Measurements from ENCODE around the gene SGIP1. TPM values are rescaled to one million over a fixed set of nuclear protein-coding genes. Genes with fewer than 3 reads are reported as not detected.

SGIP1 gene
- polyA plus RNA-seq, 1 donor = 15.2 TPM

DNA sequence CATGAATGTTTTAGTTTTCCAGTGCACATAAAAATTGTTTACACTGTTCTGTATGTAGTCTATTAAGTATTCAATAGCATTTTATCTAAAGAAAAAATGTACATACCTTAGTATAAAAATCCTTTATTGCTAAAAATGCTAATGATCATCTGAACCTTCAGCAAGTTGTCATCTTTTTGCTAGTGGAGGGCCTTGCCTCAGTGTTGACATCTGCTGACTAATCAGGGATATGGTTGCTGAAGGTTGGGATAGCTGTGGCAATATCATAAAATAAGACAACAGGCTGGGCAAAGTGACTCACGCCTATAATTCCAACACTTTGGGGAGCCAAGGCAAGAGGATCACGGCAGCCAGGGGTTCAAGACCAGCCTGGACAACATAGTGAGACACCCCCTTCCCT lies 227.3 kb downstream of the SGIP1 start:
- H3K4me1 ChIP-seq (ENCODE audit: control insufficient read depth, insufficient read depth, low read length) = no peaks in the 10 kb centered on the region
- WGBS (ENCODE audit: insufficient coverage, low lambda C conversion rate) = no CpG with 5 or more reads among the region's 2 CpGs
- no peak for DNase-seq
- no peaks in the 10 kb centered on the region for H3K36me3 ChIP-seq (ENCODE audit: control insufficient read depth, insufficient read depth, low read length)
- H3K27ac ChIP-seq (ENCODE audit: low read length) = no peak overlapping the region
- H3K4me3 ChIP-seq (ENCODE audit: low read length) = no peak overlapping the region
- H3K27me3 ChIP-seq (ENCODE audit: control insufficient read depth, insufficient read depth, low read length) = peaks cover 3% of the 10 kb centered on the region
- H3K9me3 ChIP-seq (ENCODE audit: control insufficient read depth, low read depth, low read length) = no peaks in the 10 kb centered on the region

DNA sequence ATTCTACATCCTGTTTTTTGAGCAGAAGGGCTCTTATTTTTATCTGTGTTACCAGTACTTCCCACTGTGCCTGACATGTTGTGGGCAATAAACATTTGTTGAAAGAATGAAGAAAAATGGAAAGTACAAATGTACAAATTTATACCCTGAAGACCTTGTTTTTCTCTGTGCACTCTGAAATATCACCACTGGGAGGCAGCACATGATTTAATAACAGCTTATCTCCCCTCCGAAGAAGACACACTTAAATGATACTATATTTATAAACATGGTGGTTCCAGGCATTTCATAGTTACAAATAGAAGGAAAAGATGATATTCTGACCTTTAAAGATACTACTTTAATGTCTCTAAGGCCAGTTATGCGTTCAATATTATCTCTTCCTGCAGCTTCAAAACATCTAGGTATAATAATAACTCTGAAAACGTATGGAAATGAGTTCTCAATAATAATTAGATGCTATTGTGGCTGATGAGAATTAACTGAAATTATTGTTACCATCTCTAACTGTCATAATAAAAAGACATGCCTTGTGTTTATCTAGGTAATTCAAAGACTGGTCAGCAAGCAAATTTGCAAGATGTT lies 231.1 kb downstream of the SGIP1 start:
- Histone ChIP-seq H3K4me3 (ENCODE audit: low read length) (no peak overlapping the region), H3K36me3 (ENCODE audit: control insufficient read depth, insufficient read depth, low read length) (no peaks in the 10 kb centered on the region), H3K27me3 (ENCODE audit: control insufficient read depth, insufficient read depth, low read length) (no peaks in the 10 kb centered on the region), H3K4me1 (ENCODE audit: control insufficient read depth, insufficient read depth, low read length) (peaks cover 7% of the 10 kb centered on the region), H3K9me3 (ENCODE audit: control insufficient read depth, low read depth, low read length) (no peaks in the 10 kb centered on the region), H3K27ac (ENCODE audit: low read length) (no peak overlapping the region)
- DNase-seq = peak; percentile 27 to 36
- WGBS (ENCODE audit: insufficient coverage, low lambda C conversion rate) = 21% methylated on average over 2 of the region's 3 CpGs

DNA sequence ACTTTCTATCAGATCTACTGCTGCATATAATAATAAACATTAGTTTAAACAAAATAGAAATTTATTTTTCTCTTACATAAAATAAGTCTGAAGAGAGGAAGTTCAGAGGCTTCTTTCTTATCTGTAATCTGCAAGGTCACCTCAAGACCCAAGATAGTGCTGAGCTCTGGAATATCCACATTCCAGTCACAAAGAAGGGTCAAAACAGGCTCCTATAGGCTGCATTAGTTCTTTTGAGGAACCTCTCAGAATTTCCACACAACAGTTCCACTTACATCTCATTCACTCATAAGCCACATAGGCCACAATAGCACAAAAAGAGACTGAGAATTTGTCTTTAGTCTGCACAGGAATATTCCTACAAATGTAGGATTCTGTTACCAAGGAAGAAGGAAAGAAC lies 233.7 kb downstream of the SGIP1 start:
- peaks cover 7% of the 10 kb centered on the region for H3K4me1 ChIP-seq (ENCODE audit: control insufficient read depth, insufficient read depth, low read length)
- no peaks in the 10 kb centered on the region for H3K9me3 ChIP-seq (ENCODE audit: control insufficient read depth, low read depth, low read length)
- H3K27ac ChIP-seq (ENCODE audit: low read length) = no peak overlapping the region
- no peak for DNase-seq
- H3K4me3 ChIP-seq (ENCODE audit: low read length) = no peak overlapping the region
- H3K27me3 ChIP-seq (ENCODE audit: control insufficient read depth, insufficient read depth, low read length) = no peaks in the 10 kb centered on the region
- H3K36me3 ChIP-seq (ENCODE audit: control insufficient read depth, insufficient read depth, low read length) = no peaks in the 10 kb centered on the region

DNA sequence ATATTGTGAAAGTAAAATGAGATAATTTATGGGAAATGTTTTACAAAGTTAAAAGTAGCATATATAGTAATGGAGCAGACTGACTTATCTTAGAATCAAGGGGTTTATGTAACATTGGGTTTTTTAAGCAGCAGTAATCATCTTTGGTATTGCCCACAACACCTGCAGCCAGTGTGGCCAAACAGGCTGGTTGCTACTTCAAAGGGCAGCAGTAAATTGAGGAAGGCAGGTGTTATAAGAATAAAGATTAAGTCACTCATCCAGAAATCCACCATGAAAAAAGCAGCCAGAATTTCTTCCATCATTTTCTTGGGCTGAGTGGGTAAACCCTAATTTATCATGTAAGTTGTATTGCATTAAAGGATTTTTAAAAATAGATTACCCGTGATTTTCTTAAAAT lies 235.0 kb downstream of the SGIP1 start:
- H3K4me1 ChIP-seq (ENCODE audit: control insufficient read depth, insufficient read depth, low read length) = peaks cover 7% of the 10 kb centered on the region
- 100% methylated on average over 1 of the region's 1 CpG for WGBS (ENCODE audit: insufficient coverage, low lambda C conversion rate)
- no peaks in the 10 kb centered on the region for H3K27me3 ChIP-seq (ENCODE audit: control insufficient read depth, insufficient read depth, low read length)
- H3K36me3 ChIP-seq (ENCODE audit: control insufficient read depth, insufficient read depth, low read length) = no peaks in the 10 kb centered on the region
- no peak for DNase-seq
- no peak overlapping the region for H3K27ac ChIP-seq (ENCODE audit: low read length)
- no peaks in the 10 kb centered on the region for H3K9me3 ChIP-seq (ENCODE audit: control insufficient read depth, low read depth, low read length)
- H3K4me3 ChIP-seq (ENCODE audit: low read length) = no peak overlapping the region

DNA sequence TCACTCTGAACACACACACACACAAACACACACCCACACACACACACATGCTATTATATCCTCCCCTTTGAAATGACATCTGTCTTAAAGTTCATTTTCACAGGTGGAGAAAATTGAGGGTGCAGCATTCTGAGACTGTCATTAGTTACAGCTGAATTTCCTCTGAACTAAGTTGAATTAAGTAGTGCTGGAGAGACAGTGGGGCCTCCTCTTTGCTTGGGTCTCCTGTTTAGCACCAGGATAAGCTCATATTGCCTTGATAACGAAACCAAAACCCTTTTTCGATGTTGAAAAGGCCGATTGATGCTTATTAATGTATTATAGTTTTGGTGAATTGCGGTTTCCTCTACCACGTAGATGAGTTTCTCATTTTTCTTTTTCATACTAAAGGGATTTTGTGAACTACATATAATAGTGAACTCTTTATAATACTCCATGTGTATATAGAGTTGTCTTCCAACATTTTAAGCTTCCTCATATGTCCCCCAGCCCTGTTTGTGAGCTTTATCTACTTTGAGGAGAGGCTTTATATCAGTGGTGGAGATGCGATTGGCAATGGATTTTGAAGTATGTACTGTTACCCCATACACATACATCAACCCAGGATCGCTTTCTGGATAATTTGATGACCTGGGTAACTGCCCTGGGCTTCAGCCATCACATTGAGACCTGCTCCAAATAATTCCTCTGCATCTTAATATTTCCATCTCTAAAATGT lies 235.7 kb downstream of the SGIP1 start:
- no peak for DNase-seq
- 100% methylated on average over 1 of the region's 7 CpGs for WGBS (ENCODE audit: insufficient coverage, low lambda C conversion rate)
- Histone ChIP-seq H3K4me3 (ENCODE audit: low read length) (no peak overlapping the region), H3K27me3 (ENCODE audit: control insufficient read depth, insufficient read depth, low read length) (no peaks in the 10 kb centered on the region), H3K4me1 (ENCODE audit: control insufficient read depth, insufficient read depth, low read length) (peaks cover 7% of the 10 kb centered on the region), H3K36me3 (ENCODE audit: control insufficient read depth, insufficient read depth, low read length) (no peaks in the 10 kb centered on the region), H3K9me3 (ENCODE audit: control insufficient read depth, low read depth, low read length) (no peaks in the 10 kb centered on the region), H3K27ac (ENCODE audit: low read length) (no peak overlapping the region)

DNA sequence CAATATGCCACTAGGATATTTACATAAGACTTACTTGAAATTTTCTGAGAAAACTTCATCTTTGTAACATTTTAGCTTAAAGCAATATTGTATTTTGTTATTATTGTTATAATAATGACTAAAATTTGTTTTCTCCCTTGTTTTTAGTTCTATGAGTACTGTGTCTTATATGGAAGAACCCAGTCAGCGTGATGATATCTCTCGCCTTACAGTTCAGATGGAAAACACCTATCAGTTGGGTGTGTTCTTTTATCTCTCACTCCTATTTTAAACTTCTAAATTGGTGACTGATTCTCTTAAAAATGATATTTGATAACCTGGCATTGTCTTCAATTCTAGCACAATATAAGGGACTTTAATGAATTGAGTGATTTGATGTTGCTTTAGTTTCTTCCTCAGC lies 236.3 kb downstream of the SGIP1 start:
- no peak for DNase-seq
- H3K27ac ChIP-seq (ENCODE audit: low read length) = no peak overlapping the region
- H3K4me3 ChIP-seq (ENCODE audit: low read length) = no peak overlapping the region
- peaks cover 7% of the 10 kb centered on the region for H3K4me1 ChIP-seq (ENCODE audit: control insufficient read depth, insufficient read depth, low read length)
- no peaks in the 10 kb centered on the region for H3K27me3 ChIP-seq (ENCODE audit: control insufficient read depth, insufficient read depth, low read length)
- no peaks in the 10 kb centered on the region for H3K36me3 ChIP-seq (ENCODE audit: control insufficient read depth, insufficient read depth, low read length)
- 69% methylated on average over 2 of the region's 2 CpGs for WGBS (ENCODE audit: insufficient coverage, low lambda C conversion rate)
- H3K9me3 ChIP-seq (ENCODE audit: control insufficient read depth, low read depth, low read length) = no peaks in the 10 kb centered on the region

DNA sequence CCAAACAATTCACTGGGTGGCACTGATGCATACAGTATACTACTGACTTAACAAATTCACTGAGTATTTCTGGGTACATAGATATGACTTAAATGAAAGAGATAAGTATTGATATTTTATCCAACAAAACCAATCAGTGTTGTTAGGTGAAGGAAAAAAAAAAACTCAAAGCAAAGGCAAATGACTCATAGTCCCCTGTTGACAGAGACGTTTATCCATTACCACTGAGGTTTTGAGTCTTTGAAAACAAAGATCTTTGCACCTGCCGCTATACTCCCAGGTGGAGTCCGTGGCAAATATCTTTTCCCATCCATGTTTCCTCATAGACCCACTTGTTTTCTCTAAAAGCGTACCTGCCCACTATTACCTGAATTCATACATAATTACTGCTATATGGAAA lies 236.7 kb downstream of the SGIP1 start:
- Histone ChIP-seq H3K36me3 (ENCODE audit: control insufficient read depth, insufficient read depth, low read length) (no peaks in the 10 kb centered on the region), H3K4me3 (ENCODE audit: low read length) (no peak overlapping the region), H3K4me1 (ENCODE audit: control insufficient read depth, insufficient read depth, low read length) (peaks cover 7% of the 10 kb centered on the region), H3K27ac (ENCODE audit: low read length) (no peak overlapping the region), H3K9me3 (ENCODE audit: control insufficient read depth, low read depth, low read length) (no peaks in the 10 kb centered on the region), H3K27me3 (ENCODE audit: control insufficient read depth, insufficient read depth, low read length) (no peaks in the 10 kb centered on the region)
- 40% methylated on average over 1 of the region's 4 CpGs for WGBS (ENCODE audit: insufficient coverage, low lambda C conversion rate)
- no peak for DNase-seq

DNA sequence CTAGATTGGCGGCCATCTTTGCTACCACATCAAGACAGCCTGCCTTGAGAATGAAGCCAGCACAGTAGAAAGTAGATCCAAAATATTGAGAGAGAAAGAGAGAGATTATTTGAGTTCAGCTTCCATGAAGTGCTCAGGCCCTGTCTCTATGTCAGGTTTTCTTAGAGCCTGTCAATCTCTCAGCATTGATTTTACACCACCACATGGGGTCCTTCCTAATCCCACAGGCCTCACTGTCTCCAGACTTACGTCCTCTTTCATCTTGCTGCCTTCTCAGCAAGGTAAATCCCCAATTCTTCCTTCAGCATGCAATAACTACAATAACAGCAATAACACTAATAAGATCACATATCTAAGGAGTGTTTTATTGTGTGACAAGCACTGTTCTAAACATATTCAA lies 239.3 kb downstream of the SGIP1 start:
- no peak for DNase-seq
- H3K27ac ChIP-seq (ENCODE audit: low read length) = no peak overlapping the region
- H3K9me3 ChIP-seq (ENCODE audit: control insufficient read depth, low read depth, low read length) = no peaks in the 10 kb centered on the region
- WGBS (ENCODE audit: insufficient coverage, low lambda C conversion rate) = 100% methylated on average over 1 of the region's 2 CpGs
- no peaks in the 10 kb centered on the region for H3K4me1 ChIP-seq (ENCODE audit: control insufficient read depth, insufficient read depth, low read length)
- no peaks in the 10 kb centered on the region for H3K27me3 ChIP-seq (ENCODE audit: control insufficient read depth, insufficient read depth, low read length)
- H3K36me3 ChIP-seq (ENCODE audit: control insufficient read depth, insufficient read depth, low read length) = no peaks in the 10 kb centered on the region
- H3K4me3 ChIP-seq (ENCODE audit: low read length) = no peak overlapping the region

DNA sequence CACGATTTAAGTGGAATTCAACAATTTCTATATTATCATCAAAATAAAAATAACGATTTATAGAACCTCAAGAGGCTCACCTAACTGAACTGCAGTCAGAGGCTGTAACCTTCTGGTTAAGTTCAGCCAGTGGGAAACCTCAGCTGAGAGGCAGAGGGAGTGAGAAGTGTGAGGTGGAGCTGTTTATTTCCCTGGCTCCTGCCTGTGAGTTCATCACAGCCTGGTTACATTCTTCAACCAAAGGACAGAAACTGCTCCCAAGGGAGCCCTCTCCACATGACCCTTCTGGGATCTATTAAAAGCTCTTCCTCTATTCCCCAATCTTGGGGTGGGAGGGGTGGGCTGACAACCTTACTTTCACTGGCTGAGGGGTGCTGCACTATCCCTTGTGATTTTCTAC lies 240.5 kb downstream of the SGIP1 start:
- no peaks in the 10 kb centered on the region for H3K4me1 ChIP-seq (ENCODE audit: control insufficient read depth, insufficient read depth, low read length)
- WGBS (ENCODE audit: insufficient coverage, low lambda C conversion rate) = no CpG with 5 or more reads among the region's 2 CpGs
- no peaks in the 10 kb centered on the region for H3K36me3 ChIP-seq (ENCODE audit: control insufficient read depth, insufficient read depth, low read length)
- H3K27ac ChIP-seq (ENCODE audit: low read length) = no peak overlapping the region
- H3K4me3 ChIP-seq (ENCODE audit: low read length) = no peak overlapping the region
- no peaks in the 10 kb centered on the region for H3K27me3 ChIP-seq (ENCODE audit: control insufficient read depth, insufficient read depth, low read length)
- DNase-seq = no peak
- no peaks in the 10 kb centered on the region for H3K9me3 ChIP-seq (ENCODE audit: control insufficient read depth, low read depth, low read length)

DNA sequence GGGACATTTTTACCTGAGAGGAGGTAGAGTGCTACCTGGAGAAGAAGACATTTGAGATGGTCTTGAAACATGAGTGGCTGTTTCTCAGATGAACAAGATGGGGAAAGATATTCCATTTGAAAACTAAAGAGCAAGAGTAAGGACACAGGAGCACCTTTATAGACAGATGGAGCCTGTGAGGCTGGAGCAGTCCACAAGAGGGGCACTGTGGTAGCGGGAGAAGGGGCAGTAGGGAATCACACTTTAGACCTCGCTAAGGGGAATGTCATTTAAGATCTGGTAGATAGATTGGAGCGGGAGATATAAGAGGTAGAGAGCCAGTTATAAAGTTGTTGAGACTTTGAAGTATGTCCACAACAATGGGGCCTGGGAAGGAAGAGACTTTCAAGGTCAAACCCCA lies 241.7 kb downstream of the SGIP1 start:
- 73% methylated on average over 3 of the region's 3 CpGs for WGBS (ENCODE audit: insufficient coverage, low lambda C conversion rate)
- H3K36me3 ChIP-seq (ENCODE audit: control insufficient read depth, insufficient read depth, low read length) = no peaks in the 10 kb centered on the region
- no peaks in the 10 kb centered on the region for H3K9me3 ChIP-seq (ENCODE audit: control insufficient read depth, low read depth, low read length)
- H3K4me3 ChIP-seq (ENCODE audit: low read length) = no peak overlapping the region
- no peaks in the 10 kb centered on the region for H3K27me3 ChIP-seq (ENCODE audit: control insufficient read depth, insufficient read depth, low read length)
- no peaks in the 10 kb centered on the region for H3K4me1 ChIP-seq (ENCODE audit: control insufficient read depth, insufficient read depth, low read length)
- no peak for DNase-seq
- H3K27ac ChIP-seq (ENCODE audit: low read length) = no peak overlapping the region

DNA sequence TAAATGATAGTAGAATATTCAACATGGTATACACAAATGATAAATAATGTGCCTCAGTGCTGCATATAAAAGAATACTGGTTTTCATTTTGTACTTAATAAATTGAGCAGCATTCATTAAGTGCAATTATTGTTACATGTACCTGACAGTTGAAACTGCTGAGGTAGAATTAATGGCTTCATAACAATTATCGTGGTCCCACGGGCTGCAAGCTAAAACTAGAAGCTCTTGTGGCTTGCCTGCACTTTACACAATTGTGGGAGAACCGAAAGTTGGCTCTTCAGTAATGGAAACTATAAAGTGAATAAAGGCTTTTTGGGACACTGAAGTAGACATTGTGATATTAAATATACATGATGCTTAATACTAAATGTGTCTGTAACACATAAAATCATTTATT lies 243.9 kb downstream of the SGIP1 start:
- 86% methylated on average over 1 of the region's 3 CpGs for WGBS (ENCODE audit: insufficient coverage, low lambda C conversion rate)
- H3K9me3 ChIP-seq (ENCODE audit: control insufficient read depth, low read depth, low read length) = no peaks in the 10 kb centered on the region
- no peaks in the 10 kb centered on the region for H3K27me3 ChIP-seq (ENCODE audit: control insufficient read depth, insufficient read depth, low read length)
- no peak overlapping the region for H3K27ac ChIP-seq (ENCODE audit: low read length)
- no peaks in the 10 kb centered on the region for H3K4me1 ChIP-seq (ENCODE audit: control insufficient read depth, insufficient read depth, low read length)
- no peak overlapping the region for H3K4me3 ChIP-seq (ENCODE audit: low read length)
- H3K36me3 ChIP-seq (ENCODE audit: control insufficient read depth, insufficient read depth, low read length) = no peaks in the 10 kb centered on the region
- DNase-seq = no peak

Measured in large intestine (tissue), 3 donors.